Measurements from ENCODE around the gene CEACAM19.
"Not testable (repeated sequence)": the region's sequence is repeated elsewhere in the genome, so short reads cannot be mapped to it uniquely, and the experiment has no call there.

CEACAM19 gene

GRCh38 chr19:44702551-44703176 lies 31.4 kb downstream of the CEACAM19 start:
- ATAC-seq = no peak

GRCh38 chr19:44703336-44704078 lies 32.2 kb downstream of the CEACAM19 start:
- no peak for ATAC-seq

GRCh38 chr19:44704982-44705381 lies 33.7 kb downstream of the CEACAM19 start:
- ATAC-seq = no peak

GRCh38 chr19:44705502-44706010 lies 34.3 kb downstream of the CEACAM19 start:
- no peak for ATAC-seq

GRCh38 chr19:44706506-44707236 lies 35.4 kb downstream of the CEACAM19 start:
- ATAC-seq = no peak

- no peak for ATAC-seq
Observed at GRCh38 chr19:44707794-44708193, 36.5 kb downstream of the CEACAM19 start.

GRCh38 chr19:44708940-44709339 lies 37.7 kb downstream of the CEACAM19 start:
- ATAC-seq = no peak

GRCh38 chr19:44709434-44710266 lies 38.4 kb downstream of the CEACAM19 start:
- ATAC-seq = not testable (repeated sequence)

GRCh38 chr19:44710483-44710882 lies 39.2 kb downstream of the CEACAM19 start:
- no peak for ATAC-seq

- no peak for ATAC-seq
Observed at GRCh38 chr19:44712864-44713515, 41.7 kb downstream of the CEACAM19 start.

- ATAC-seq = no peak
Observed at GRCh38 chr19:44714597-44715169, 43.4 kb downstream of the CEACAM19 start.

- no peak for ATAC-seq
Observed at GRCh38 chr19:44717603-44718002, 46.3 kb downstream of the CEACAM19 start.

- no peak for ATAC-seq
Observed at GRCh38 chr19:44718441-44719261, 47.4 kb downstream of the CEACAM19 start.

GRCh38 chr19:44719262-44719701 lies 48.0 kb downstream of the CEACAM19 start:
- ATAC-seq = no peak

GRCh38 chr19:44720396-44720795 lies 49.1 kb downstream of the CEACAM19 start:
- not testable (repeated sequence) for ATAC-seq

- no peak for ATAC-seq
Observed at GRCh38 chr19:44720945-44721344, 49.7 kb downstream of the CEACAM19 start.

- not testable (repeated sequence) for ATAC-seq
Observed at GRCh38 chr19:44721369-44721768, 50.1 kb downstream of the CEACAM19 start.

GRCh38 chr19:44722131-44723121 lies 51.1 kb downstream of the CEACAM19 start:
- ATAC-seq = no peak

GRCh38 chr19:44723299-44723951 lies 52.1 kb downstream of the CEACAM19 start:
- peak; percentile 44 to 46 for ATAC-seq
